Tibial nerve (tissue), 4 donors: ENCODE results near the gene NR2E1. TPM values are rescaled to one million over a fixed set of nuclear protein-coding genes. Genes with fewer than 3 reads are reported as not detected.

ENCODE experiments used
- DNase-seq, 2 donors: peaks; one replicate each; pipeline ENCODE4 v3.0.0-alpha.2; 2019; ENCODE audit warnings: low spot score in 2 of 2
- H3K27ac ChIP-seq, 4 donors: fragments of 200-600 bp; sonication (generic) in 3 of 4; one replicate each; pipeline ENCODE4 v1.5.1; 2017 to 2019; ENCODE audit warnings: mild to moderate bottlenecking in 1 of 4
- H3K27me3 ChIP-seq, 2 donors: fragments of 200-600 bp; sonication (generic) in 1 of 2; one replicate each; pipeline versions ENCODE4 v1.5.1 to v1.6.0; 2017 to 2019
- H3K36me3 ChIP-seq, 3 donors: fragments of 200-600 bp; sonication (generic); one replicate each; pipeline ENCODE4 v1.5.1; 2018 to 2019
- H3K4me1 ChIP-seq, 4 donors: fragments of 200-600 bp; sonication (generic) in 3 of 4; one replicate each; pipeline ENCODE4 v1.5.1; 2017 to 2019
- H3K4me3 ChIP-seq, 4 donors: fragments of 200-600 bp; sonication (generic) in 3 of 4; one replicate each; pipeline ENCODE4 v1.5.1; 2017 to 2019; ENCODE audit warnings: mild to moderate bottlenecking in 1 of 4, moderate library complexity in 1 of 4
- H3K9me3 ChIP-seq, 4 donors: fragments of 200-600 bp; sonication (generic) in 3 of 4; one replicate each; pipeline ENCODE4 v1.5.1; 2017 to 2019
- EP300 ChIP-seq, 2 donors: sonication (generic); formaldehyde crosslinking; IDR thresholded peaks; one replicate each; pipeline ENCODE4 v1.6.1; 2017; ENCODE audit warnings: antibody characterized with exemption in 2 of 2, mild to moderate bottlenecking in 1 of 2
- POLR2A ChIP-seq, 2 donors: fragments of 450-650 bp; IDR thresholded peaks; one replicate each; pipeline ENCODE4 v1.6.1; 2017; ENCODE audit warnings: antibody characterized with exemption in 2 of 2, mild to moderate bottlenecking in 2 of 2, moderate library complexity in 2 of 2
- WGBS, 2 donors: methylation state at CpG; one replicate each; pipeline ENCODE4 v1.1.5; 2018; 5-methylcytosine and 5-hydroxymethylcytosine counted together
- total RNA-seq, 4 donors: library from RNA; depleted of rRNA; stranded (reverse); fragments of >200 nt; gene quantifications; one replicate each; pipeline ENCODE4 v1.1.0, GENCODE V29; 2016
- TF ChIP-seq, protein P1 (sequence below), 5 experiments: fragments of 200-600 bp in 3 of 5; fragments of 450-650 bp in 2 of 5; sonication (generic) in 3 of 5; IDR thresholded peaks; one replicate each; pipeline ENCODE4 v1.5.1; 2016 to 2019; ENCODE audit warnings: antibody characterized with exemption in 5 of 5, mild to moderate bottlenecking in 3 of 5, moderate library complexity in 2 of 5

Gene NR2E1
- total RNA-seq, 4 donors from 2014 or later: not detected

DNA sequence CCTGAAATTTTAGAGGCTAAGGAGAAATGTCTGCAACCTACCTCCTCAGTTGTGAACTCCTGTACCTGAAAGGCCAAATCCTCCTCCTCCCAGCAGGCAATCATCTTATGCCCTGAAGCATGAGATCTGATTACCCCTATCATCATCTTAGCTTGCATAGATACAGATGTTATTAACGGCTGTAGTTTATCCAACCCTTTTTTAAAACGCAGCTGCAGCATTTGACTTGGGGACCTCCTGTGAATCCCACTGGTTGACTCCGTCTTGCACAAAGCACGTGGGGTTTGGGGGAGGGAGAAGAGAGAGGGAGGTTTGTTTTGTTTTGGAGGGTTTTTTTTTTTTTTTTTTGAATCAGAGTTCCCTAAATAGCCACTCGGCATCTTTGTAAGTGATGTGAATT, 5.8 kb upstream of the NR2E1 start:
- no peaks in the 10 kb centered on the region for H3K9me3 ChIP-seq
- H3K36me3 ChIP-seq: no peaks in the 10 kb centered on the region
- 18 to 23% methylated on average over 5 of the region's 5 CpGs for WGBS, 2 donors
- no peak for DNase-seq
- no peak overlapping the region for H3K27ac ChIP-seq
- H3K27me3 ChIP-seq: peaks cover under 1 to 100% of the 10 kb centered on the region in 2 donors
- H3K4me3 ChIP-seq: no peak overlapping the region
- H3K4me1 ChIP-seq: peaks cover 0 to 31% (median 19%) of the 10 kb centered on the region in 4 donors
- no peak for TF ChIP-seq POLR2A (IDR thresholded peaks at IDR 0.05)
- no peak for TF ChIP-seq EP300 (IDR thresholded peaks at IDR 0.05)
- TF ChIP-seq, protein P1, sequence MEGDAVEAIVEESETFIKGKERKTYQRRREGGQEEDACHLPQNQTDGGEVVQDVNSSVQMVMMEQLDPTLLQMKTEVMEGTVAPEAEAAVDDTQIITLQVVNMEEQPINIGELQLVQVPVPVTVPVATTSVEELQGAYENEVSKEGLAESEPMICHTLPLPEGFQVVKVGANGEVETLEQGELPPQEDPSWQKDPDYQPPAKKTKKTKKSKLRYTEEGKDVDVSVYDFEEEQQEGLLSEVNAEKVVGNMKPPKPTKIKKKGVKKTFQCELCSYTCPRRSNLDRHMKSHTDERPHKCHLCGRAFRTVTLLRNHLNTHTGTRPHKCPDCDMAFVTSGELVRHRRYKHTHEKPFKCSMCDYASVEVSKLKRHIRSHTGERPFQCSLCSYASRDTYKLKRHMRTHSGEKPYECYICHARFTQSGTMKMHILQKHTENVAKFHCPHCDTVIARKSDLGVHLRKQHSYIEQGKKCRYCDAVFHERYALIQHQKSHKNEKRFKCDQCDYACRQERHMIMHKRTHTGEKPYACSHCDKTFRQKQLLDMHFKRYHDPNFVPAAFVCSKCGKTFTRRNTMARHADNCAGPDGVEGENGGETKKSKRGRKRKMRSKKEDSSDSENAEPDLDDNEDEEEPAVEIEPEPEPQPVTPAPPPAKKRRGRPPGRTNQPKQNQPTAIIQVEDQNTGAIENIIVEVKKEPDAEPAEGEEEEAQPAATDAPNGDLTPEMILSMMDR (IDR thresholded peaks at IDR 0.05): no peak

DNA sequence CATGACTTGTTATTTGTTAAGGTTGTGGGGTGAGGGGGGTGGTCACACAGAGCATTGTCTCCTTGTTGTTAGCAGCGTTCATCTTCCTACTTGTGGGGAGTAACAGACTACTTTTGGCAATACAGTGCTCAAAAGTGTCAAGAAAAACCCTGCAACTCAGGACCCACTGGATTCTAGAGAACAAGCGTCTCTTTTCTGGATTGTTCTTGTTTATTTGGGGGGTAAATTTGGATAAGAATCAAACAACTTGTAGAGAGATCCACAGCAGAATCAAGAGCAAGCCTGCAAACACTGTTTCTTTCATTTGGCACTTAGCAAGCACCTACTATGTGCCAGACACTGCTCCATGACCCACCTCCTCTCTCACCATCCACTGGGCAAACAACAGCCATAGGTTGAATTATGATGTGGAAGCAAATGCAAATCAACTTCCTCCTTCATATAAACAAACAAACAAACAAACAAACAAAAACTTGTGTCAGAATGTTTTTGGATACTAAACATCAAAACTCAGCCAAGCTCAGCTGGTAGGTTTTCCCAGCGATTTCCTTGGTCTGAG, 4.0 kb upstream of the NR2E1 start:
- no peak for DNase-seq
- Histone ChIP-seq H3K4me1 (peaks cover 0 to 48% (median 33%) of the 10 kb centered on the region in 4 donors), H3K4me3 (no peak overlapping the region), H3K27me3 (peaks cover 5 to 100% of the 10 kb centered on the region in 2 donors), H3K9me3 (no peaks in the 10 kb centered on the region), H3K27ac (no peak overlapping the region), H3K36me3 (no peaks in the 10 kb centered on the region)
- WGBS, 2 donors: 9 to 15% methylated on average over 3 of the region's 3 CpGs
- no peak for TF ChIP-seq POLR2A (IDR thresholded peaks at IDR 0.05)
- TF ChIP-seq EP300 (IDR thresholded peaks at IDR 0.05): no peak
- TF ChIP-seq, protein P1 (IDR thresholded peaks at IDR 0.05): no peak

DNA sequence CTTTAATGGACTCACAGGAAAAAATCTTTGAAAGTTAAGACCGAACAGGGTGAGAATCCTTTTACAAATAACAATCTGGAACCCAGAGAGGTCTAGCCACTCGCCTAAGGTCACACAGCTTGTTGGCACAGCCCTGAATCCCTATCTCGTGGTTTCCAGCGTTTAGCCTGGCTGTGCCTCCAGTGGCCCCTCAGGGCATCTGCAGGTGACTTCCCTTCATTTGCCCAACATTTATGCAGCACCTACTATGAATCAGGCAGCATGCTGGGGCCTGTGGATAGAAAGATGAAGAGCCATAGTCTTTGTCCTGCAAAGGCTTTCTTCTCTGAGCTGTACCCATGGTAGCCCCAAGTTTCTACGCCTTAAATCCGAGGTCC, 2.6 kb upstream of the NR2E1 start:
- WGBS, 2 donors: 5% methylated on average over 6 of the region's 6 CpGs
- no peak for DNase-seq
- Histone ChIP-seq H3K36me3 (no peaks in the 10 kb centered on the region), H3K9me3 (no peaks in the 10 kb centered on the region), H3K27ac (no peak overlapping the region), H3K4me3 (no peak overlapping the region), H3K4me1 (peaks cover 0 to 48% (median 25%) of the 10 kb centered on the region in 4 donors), H3K27me3 (peaks cover 10 to 100% of the 10 kb centered on the region in 2 donors)
- TF ChIP-seq, protein P1 (IDR thresholded peaks at IDR 0.05): peak in 1 of 5 experiments; percentile 9
- no peak for TF ChIP-seq EP300 (IDR thresholded peaks at IDR 0.05)

DNA sequence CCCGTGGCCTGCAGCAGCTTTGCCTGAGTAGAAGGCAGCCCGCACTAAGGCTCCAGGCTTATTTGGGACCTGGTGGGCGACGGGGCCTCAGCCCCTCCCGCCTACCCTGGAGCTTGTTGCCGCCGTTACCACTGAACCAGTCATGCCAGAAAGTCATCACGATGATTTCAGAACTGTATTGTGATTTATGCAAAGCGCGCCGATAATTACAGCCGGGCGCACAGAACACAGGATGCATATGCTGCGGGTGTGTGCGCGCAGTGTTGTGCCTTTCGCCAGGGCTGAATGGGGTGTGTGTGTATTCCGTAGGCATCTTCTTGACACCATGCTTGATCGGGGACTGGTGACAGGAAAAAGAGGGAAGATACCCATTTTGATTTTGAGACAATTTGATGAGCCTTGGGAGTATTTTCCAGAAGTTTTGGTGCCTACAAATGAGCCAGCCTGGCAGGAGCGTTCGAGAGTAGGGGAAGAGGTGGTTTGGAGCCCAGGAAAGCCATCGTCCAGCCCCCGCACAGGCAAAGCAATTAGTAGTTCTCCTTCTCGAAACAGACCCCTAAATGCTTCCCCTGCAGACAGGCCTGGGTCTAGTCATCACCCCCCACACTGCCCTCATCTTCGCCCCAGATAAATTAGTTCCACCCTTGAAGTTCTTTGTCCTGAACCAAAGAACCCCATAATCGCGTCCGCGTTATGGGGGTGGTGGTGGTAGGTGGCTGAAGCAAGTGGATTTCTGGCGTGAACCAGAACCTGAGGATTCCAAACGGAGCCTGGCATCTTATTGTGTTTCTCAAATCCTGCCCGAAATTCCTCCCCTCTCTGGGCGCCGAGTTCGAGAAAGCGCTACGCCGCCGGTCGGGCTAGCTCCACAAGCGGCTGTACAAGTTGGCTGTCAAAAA, 1.9 kb upstream of the NR2E1 start:
- Histone ChIP-seq H3K36me3 (no peaks in the 10 kb centered on the region), H3K4me3 (no peak overlapping the region), H3K9me3 (no peaks in the 10 kb centered on the region), H3K27ac (no peak overlapping the region), H3K4me1 (peaks cover 0 to 54% (median 32%) of the 10 kb centered on the region in 4 donors), H3K27me3 (peaks cover 10 to 100% of the 10 kb centered on the region in 2 donors)
- 3 to 7% methylated on average over 38 to 39 of the region's 41 CpGs for WGBS, 2 donors
- no peak for TF ChIP-seq EP300 (IDR thresholded peaks at IDR 0.05)
- TF ChIP-seq, protein P1 (IDR thresholded peaks at IDR 0.05): no peak
- no peak for TF ChIP-seq POLR2A (IDR thresholded peaks at IDR 0.05)
- no peak for DNase-seq

DNA sequence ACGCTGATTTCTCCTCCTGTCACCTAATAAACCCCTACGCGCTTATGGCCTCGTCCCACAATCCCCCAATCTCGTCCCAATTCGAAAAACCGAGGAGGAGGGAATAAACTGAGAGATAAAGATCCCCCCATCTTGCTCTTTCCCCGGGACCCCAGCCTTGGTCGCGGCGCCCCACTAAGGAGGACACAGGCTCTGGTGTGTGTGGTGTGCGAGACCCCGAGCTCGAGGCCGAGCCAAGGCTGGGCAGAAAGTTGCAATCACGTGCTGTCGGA, 1.3 kb upstream of the NR2E1 start:
- Histone ChIP-seq H3K4me3 (peak overlapping the region in 1 of 4 donors; percentile 18), H3K9me3 (no peaks in the 10 kb centered on the region), H3K36me3 (no peaks in the 10 kb centered on the region), H3K4me1 (peaks cover 0 to 60% (median 36%) of the 10 kb centered on the region in 4 donors), H3K27me3 (peaks cover 10 to 100% of the 10 kb centered on the region in 2 donors), H3K27ac (no peak overlapping the region)
- DNase-seq: no peak
- TF ChIP-seq, protein P1 (IDR thresholded peaks at IDR 0.05): no peak
- no peak for TF ChIP-seq EP300 (IDR thresholded peaks at IDR 0.05)
- no peak for TF ChIP-seq POLR2A (IDR thresholded peaks at IDR 0.05)
- 0 to 7% methylated on average over 7 to 10 of the region's 17 CpGs for WGBS, 2 donors
